BLaER1 treated with 17β-estradiol and CSF1 and Interleukin-3, amounts not matched to agents 10 nM and 100 nM (cell line): Measurements from ENCODE around the gene KLHDC10.

ENCODE experiments used
- H3K27ac ChIP-seq, 11 experiments: shearing (Covaris generic); formaldehyde crosslinking; 2 replicates each; pipeline ENCODE4 v1.8.1; 2022
- H3K27me3 ChIP-seq, 11 experiments: shearing (Covaris generic); formaldehyde crosslinking; 2 replicates each; pipeline ENCODE4 v1.8.1; 2022
- H3K36me3 ChIP-seq, 11 experiments: shearing (Covaris generic); formaldehyde crosslinking; 2 replicates each; pipeline ENCODE4 v1.8.1; 2022
- H3K4me1 ChIP-seq, 10 experiments: shearing (Covaris generic); formaldehyde crosslinking; 2 replicates each; pipeline ENCODE4 v1.8.1; 2022
- H3K4me2 ChIP-seq, 11 experiments: shearing (Covaris generic); formaldehyde crosslinking; 2 replicates each; pipeline ENCODE4 v1.8.1; 2022
- H3K4me3 ChIP-seq, 10 experiments: shearing (Covaris generic); formaldehyde crosslinking; 2 replicates each; pipeline ENCODE4 v1.8.1; 2022
- H3K9ac ChIP-seq, 11 experiments: shearing (Covaris generic); formaldehyde crosslinking; 2 replicates each; pipeline ENCODE4 v1.8.1; 2022
- H3K9me3 ChIP-seq, 11 experiments: shearing (Covaris generic); formaldehyde crosslinking; replicated peaks in 1 of 11; 2 replicates each; pipeline ENCODE4 v1.8.1; 2022
- H4K20me1 ChIP-seq, 11 experiments: shearing (Covaris generic); formaldehyde crosslinking; 2 replicates each; pipeline ENCODE4 v1.8.1; 2022
- Cebpa-rat ChIP-seq, 11 experiments: shearing (Covaris generic); IDR thresholded peaks; 2 replicates each; pipeline ENCODE4 v1.8.1; 2022

KLHDC10 gene

GRCh38 chr7:130160023-130160422 lies 89.7 kb downstream of the KLHDC10 start:
- peaks cover under 1 to 7% (median 3%) of the 10 kb centered on the region in 11 experiments; a peak in 17 of 22 replicates for H3K27me3 ChIP-seq
- peaks cover 6 to 24% (median 11%) of the 10 kb centered on the region in 11 experiments; a peak in 21 of 22 replicates for H3K9me3 ChIP-seq
- H3K36me3 ChIP-seq: peaks cover 40 to 60% (median 48%) of the 10 kb centered on the region in 11 experiments
- no peak for TF ChIP-seq Cebpa-rat (IDR thresholded peaks at IDR 0.05)
- no peak overlapping the region for H3K9ac ChIP-seq
- no peak overlapping the region for H3K4me3 ChIP-seq
- peaks cover 0 to 10% (median 0%) of the 10 kb centered on the region in 11 experiments; a peak in 9 of 22 replicates for H4K20me1 ChIP-seq
- H3K4me2 ChIP-seq: no peak overlapping the region
- H3K4me1 ChIP-seq: peaks cover 0 to 2% (median 0%) of the 10 kb centered on the region in 10 experiments; a peak in 6 of 20 replicates
- H3K27ac ChIP-seq: no peak overlapping the region

GRCh38 chr7:130160455-130160854 lies 90.1 kb downstream of the KLHDC10 start:
- peaks cover 0 to 9% (median 0%) of the 10 kb centered on the region in 11 experiments; a peak in 3 of 22 replicates for H4K20me1 ChIP-seq
- H3K4me2 ChIP-seq: no peak overlapping the region
- H3K27me3 ChIP-seq: peaks cover 0 to 3% (median 0%) of the 10 kb centered on the region in 11 experiments; a peak in 3 of 22 replicates
- peaks cover 43 to 64% (median 52%) of the 10 kb centered on the region in 11 experiments for H3K36me3 ChIP-seq
- no peak overlapping the region for H3K4me3 ChIP-seq
- no peak for TF ChIP-seq Cebpa-rat (IDR thresholded peaks at IDR 0.05)
- peaks cover 6 to 24% (median 10%) of the 10 kb centered on the region in 11 experiments; a peak in 21 of 22 replicates for H3K9me3 ChIP-seq
- H3K9ac ChIP-seq: no peak overlapping the region
- no peaks in the 10 kb centered on the region for H3K4me1 ChIP-seq
- H3K27ac ChIP-seq: no peak overlapping the region

GRCh38 chr7:130162196-130162595 lies 91.9 kb downstream of the KLHDC10 start:
- no peaks in the 10 kb centered on the region for H3K27me3 ChIP-seq
- H4K20me1 ChIP-seq: peaks cover 0 to 9% (median 0%) of the 10 kb centered on the region in 11 experiments; a peak in 3 of 22 replicates
- no peaks in the 10 kb centered on the region for H3K4me1 ChIP-seq
- TF ChIP-seq Cebpa-rat (IDR thresholded peaks at IDR 0.05): no peak
- peaks cover 0 to 9% (median 0%) of the 10 kb centered on the region in 11 experiments; a peak in 2 of 22 replicates for H3K9me3 ChIP-seq
- H3K4me2 ChIP-seq: no peak overlapping the region
- H3K36me3 ChIP-seq: peaks cover 49 to 82% (median 61%) of the 10 kb centered on the region in 11 experiments
- no peak overlapping the region for H3K4me3 ChIP-seq
- no peak overlapping the region for H3K27ac ChIP-seq
- no peak overlapping the region for H3K9ac ChIP-seq

- H3K9me3 ChIP-seq: no peaks in the 10 kb centered on the region
- H3K4me1 ChIP-seq: no peaks in the 10 kb centered on the region
- H3K4me3 ChIP-seq: no peak overlapping the region
- no peak overlapping the region for H3K27ac ChIP-seq
- H3K4me2 ChIP-seq: no peak overlapping the region
- peaks cover 52 to 99% (median 76%) of the 10 kb centered on the region in 11 experiments for H3K36me3 ChIP-seq
- TF ChIP-seq Cebpa-rat (IDR thresholded peaks at IDR 0.05): no peak
- H3K27me3 ChIP-seq: no peaks in the 10 kb centered on the region
- H4K20me1 ChIP-seq: no peaks in the 10 kb centered on the region; a peak in 1 of 22 replicates
- H3K9ac ChIP-seq: no peak overlapping the region
These were observed 104.1 kb downstream of the KLHDC10 start for GRCh38 chr7:130174237-130174959.

- H3K4me2 ChIP-seq: no peak overlapping the region
- H3K9me3 ChIP-seq: no peaks in the 10 kb centered on the region
- no peaks in the 10 kb centered on the region for H3K4me1 ChIP-seq
- peaks cover 61 to 98% (median 77%) of the 10 kb centered on the region in 11 experiments for H3K36me3 ChIP-seq
- no peak for TF ChIP-seq Cebpa-rat (IDR thresholded peaks at IDR 0.05)
- no peak overlapping the region for H3K4me3 ChIP-seq
- no peaks in the 10 kb centered on the region; a peak in 1 of 22 replicates for H4K20me1 ChIP-seq
- H3K27me3 ChIP-seq: no peaks in the 10 kb centered on the region
- no peak overlapping the region for H3K9ac ChIP-seq
- no peak overlapping the region for H3K27ac ChIP-seq
These were observed 107.9 kb downstream of the KLHDC10 start for GRCh38 chr7:130178251-130178650.

GRCh38 chr7:130179631-130180030 lies 109.3 kb downstream of the KLHDC10 start:
- Histone ChIP-seq H3K4me3 (no peak overlapping the region), H3K4me1 (no peaks in the 10 kb centered on the region), H4K20me1 (no peaks in the 10 kb centered on the region; a peak in 1 of 22 replicates), H3K27me3 (no peaks in the 10 kb centered on the region), H3K36me3 (peaks cover 65 to 98% (median 78%) of the 10 kb centered on the region in 11 experiments), H3K4me2 (no peak overlapping the region), H3K27ac (no peak overlapping the region), H3K9me3 (no peaks in the 10 kb centered on the region), H3K9ac (no peak overlapping the region)
- no peak for TF ChIP-seq Cebpa-rat (IDR thresholded peaks at IDR 0.05)

- no peak overlapping the region for H3K4me3 ChIP-seq
- H3K4me1 ChIP-seq: no peaks in the 10 kb centered on the region
- peaks cover 65 to 94% (median 79%) of the 10 kb centered on the region in 11 experiments for H3K36me3 ChIP-seq
These were observed 110.4 kb downstream of the KLHDC10 start for GRCh38 chr7:130180571-130181262.

GRCh38 chr7:130181263-130181605 lies 110.9 kb downstream of the KLHDC10 start:
- H4K20me1 ChIP-seq: no peaks in the 10 kb centered on the region
- no peak overlapping the region for H3K27ac ChIP-seq
- H3K36me3 ChIP-seq: peaks cover 65 to 93% (median 80%) of the 10 kb centered on the region in 11 experiments
- no peaks in the 10 kb centered on the region for H3K27me3 ChIP-seq
- H3K4me3 ChIP-seq: no peak overlapping the region
- no peak overlapping the region for H3K4me2 ChIP-seq
- TF ChIP-seq Cebpa-rat (IDR thresholded peaks at IDR 0.05): no peak
- no peaks in the 10 kb centered on the region for H3K9me3 ChIP-seq
- no peaks in the 10 kb centered on the region for H3K4me1 ChIP-seq
- no peak overlapping the region for H3K9ac ChIP-seq

More at GRCh38 chr7:130180571-130181262, 110.4 kb downstream of the KLHDC10 start:
- Histone ChIP-seq H3K9me3 (no peaks in the 10 kb centered on the region), H3K27ac (no peak overlapping the region), H4K20me1 (no peaks in the 10 kb centered on the region), H3K9ac (no peak overlapping the region), H3K27me3 (no peaks in the 10 kb centered on the region), H3K4me2 (no peak overlapping the region)
- TF ChIP-seq Cebpa-rat (IDR thresholded peaks at IDR 0.05): no peak

- no peaks in the 10 kb centered on the region for H4K20me1 ChIP-seq
- H3K4me3 ChIP-seq: no peak overlapping the region
- no peaks in the 10 kb centered on the region for H3K27me3 ChIP-seq
- TF ChIP-seq Cebpa-rat (IDR thresholded peaks at IDR 0.05): no peak
- no peak overlapping the region for H3K4me2 ChIP-seq
- H3K9ac ChIP-seq: no peak overlapping the region
- peaks cover 62 to 87% (median 81%) of the 10 kb centered on the region in 11 experiments for H3K36me3 ChIP-seq
- no peak overlapping the region for H3K27ac ChIP-seq
- no peaks in the 10 kb centered on the region for H3K9me3 ChIP-seq
- no peaks in the 10 kb centered on the region for H3K4me1 ChIP-seq
These were observed 112.7 kb downstream of the KLHDC10 start for GRCh38 chr7:130182990-130183389.
